ENCODE data around the gene TTLL7.

DNA sequence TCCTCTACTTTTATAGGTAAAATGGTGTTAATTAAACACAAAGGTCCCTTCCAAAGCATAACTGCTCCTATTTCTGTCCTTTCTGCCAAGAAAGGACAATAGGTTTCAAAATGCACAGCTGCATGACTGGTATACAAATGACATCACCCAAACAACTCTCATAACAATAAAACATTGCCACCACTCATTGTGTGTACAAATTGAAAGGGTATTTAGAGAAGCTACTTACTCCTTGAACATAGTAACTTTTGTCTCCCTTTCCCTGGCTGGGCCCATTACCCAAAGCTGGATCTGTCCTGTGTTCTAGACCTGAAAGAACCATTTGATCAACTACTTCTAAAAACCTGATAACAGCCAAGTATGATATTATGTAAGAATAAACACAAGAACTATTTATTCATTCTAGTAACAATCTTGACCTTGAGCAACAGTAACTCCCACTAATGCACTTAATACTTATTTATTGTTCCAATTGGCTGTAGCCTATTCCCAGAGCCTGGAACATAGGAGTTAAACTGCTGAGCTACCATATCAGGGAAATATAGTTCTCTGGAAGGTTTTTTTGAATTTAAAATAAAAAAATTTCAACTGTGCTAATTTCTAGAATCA is 38.2 kb downstream of the TTLL7 start:
- no peak for TF ChIP-seq POU5F1 (IDR thresholded peaks at IDR 0.05; ENCODE audit: borderline replicate concordance, low read depth, low read length, partially characterized antibody)
- TF ChIP-seq CREB1 (IDR thresholded peaks at IDR 0.05): no peak
- TF ChIP-seq CREB1 (CRISPR knock-in tag; IDR thresholded peaks at IDR 0.05): no peak
- TF ChIP-seq ETV6 (IDR thresholded peaks at IDR 0.05; ENCODE audit: borderline replicate concordance in 1 of 2, low read depth in 2 of 2, low read length in 1 of 2): no peak
- no peak for TF ChIP-seq ETV6 (CRISPR knock-in tag; IDR thresholded peaks at IDR 0.05; ENCODE audit: borderline replicate concordance)
- TF ChIP-seq HMGN3 (IDR thresholded peaks at IDR 0.05; ENCODE audit: borderline replicate concordance, extremely low read depth, insufficient read length, low read depth, low read length): no peak
- no peak for TF ChIP-seq KDM5B (IDR thresholded peaks at IDR 0.05; ENCODE audit: insufficient replicate concordance, low read depth, low read length)
- no peak for TF ChIP-seq ZBED1 (IDR thresholded peaks at IDR 0.05)
- no peak for TF ChIP-seq HOXB6 (CRISPR knock-in tag; IDR thresholded peaks at IDR 0.05; ENCODE audit: borderline replicate concordance)
- no peak for TF ChIP-seq ARID2 (IDR thresholded peaks at IDR 0.05)
- no peak for TF ChIP-seq SP2 (IDR thresholded peaks at IDR 0.05; ENCODE audit: extremely low read depth, low read depth, low read length, poor library complexity, severe bottlenecking)
- no peak for TF ChIP-seq CBX1 (IDR thresholded peaks at IDR 0.05; ENCODE audit: low read depth)
